OCI-M1 (cell line): Measurements from ENCODE around the gene SYTL5.

ENCODE experiments used
- DNase-seq: peaks from one replicate; lab custom pipeline; 2025; lab: John Stamatoyannopoulos, UW

Gene SYTL5

GRCh38 chrX:38028300-38028699 is 21.9 kb downstream of the SYTL5 start:
- peak; percentile 1 for DNase-seq

- no peak for DNase-seq
These were observed 30.1 kb downstream of the SYTL5 start for GRCh38 chrX:38036466-38036865.

GRCh38 chrX:38038501-38038900 is 32.1 kb downstream of the SYTL5 start:
- no peak for DNase-seq

- DNase-seq, result no peak
These were observed 34.9 kb downstream of the SYTL5 start for GRCh38 chrX:38041237-38041636.

GRCh38 chrX:38044701-38045100 is 38.3 kb downstream of the SYTL5 start:
- no peak for DNase-seq

- DNase-seq, result no peak
These were observed 39.3 kb downstream of the SYTL5 start for GRCh38 chrX:38045538-38046096.

- no peak for DNase-seq
These were observed 42.5 kb downstream of the SYTL5 start for GRCh38 chrX:38048886-38049285.

- DNase-seq, result no peak
These were observed 44.5 kb downstream of the SYTL5 start for GRCh38 chrX:38050806-38051205.

GRCh38 chrX:38052096-38052495 is 45.7 kb downstream of the SYTL5 start:
- peak; percentile 4 for DNase-seq

- DNase-seq, result no peak
These were observed 49.0 kb downstream of the SYTL5 start for GRCh38 chrX:38055170-38055847.

GRCh38 chrX:38060331-38060878 is 54.1 kb downstream of the SYTL5 start:
- no peak for DNase-seq

GRCh38 chrX:38061335-38061734 is 55.0 kb downstream of the SYTL5 start:
- peak; percentile 20 for DNase-seq

- no peak for DNase-seq
These were observed 60.6 kb downstream of the SYTL5 start for GRCh38 chrX:38066934-38067333.

- DNase-seq, result no peak
These were observed 62.9 kb downstream of the SYTL5 start for GRCh38 chrX:38069273-38069672.

- no peak for DNase-seq
These were observed 63.6 kb downstream of the SYTL5 start for GRCh38 chrX:38069991-38070390.

- DNase-seq, result no peak
These were observed 73.1 kb downstream of the SYTL5 start for GRCh38 chrX:38079463-38079862.

- no peak for DNase-seq
These were observed 74.5 kb downstream of the SYTL5 start for GRCh38 chrX:38080808-38081207.

GRCh38 chrX:38081909-38082308 is 75.6 kb downstream of the SYTL5 start:
- DNase-seq, result no peak

GRCh38 chrX:38082309-38082708 is 76.0 kb downstream of the SYTL5 start:
- no peak for DNase-seq

GRCh38 chrX:38085813-38086212 is 79.5 kb downstream of the SYTL5 start:
- DNase-seq, result no peak

GRCh38 chrX:38086451-38087215 is 80.3 kb downstream of the SYTL5 start:
- DNase-seq, result no peak

- DNase-seq, result peak; percentile 15
These were observed 81.2 kb downstream of the SYTL5 start for GRCh38 chrX:38087594-38087993.
